ENCODE data around the gene MRPS35.

MRPS35 gene

GRCh38 chr12:27802511-27802910, 91.9 kb downstream of the MRPS35 start:
- H3K4me3 ChIP-seq (ENCODE audit: low read depth, low read length), result no peak overlapping the region
- DNase-seq (ENCODE audit: low read depth), result no peak
- TF ChIP-seq CTCF (IDR thresholded peaks at IDR 0.05; ENCODE audit: insufficient read depth, low read depth, low read length, missing control alignments), result no peak

GRCh38 chr12:27802936-27803335, 92.3 kb downstream of the MRPS35 start:
- H3K4me3 ChIP-seq (ENCODE audit: low read depth, low read length), result no peak overlapping the region
- no peak for DNase-seq (ENCODE audit: low read depth)
- no peak for TF ChIP-seq CTCF (IDR thresholded peaks at IDR 0.05; ENCODE audit: insufficient read depth, low read depth, low read length, missing control alignments)

GRCh38 chr12:27805238-27805637, 94.6 kb downstream of the MRPS35 start:
- no peak for DNase-seq (ENCODE audit: low read depth)
- no peak for TF ChIP-seq CTCF (IDR thresholded peaks at IDR 0.05; ENCODE audit: insufficient read depth, low read depth, low read length, missing control alignments)
- no peak overlapping the region for H3K4me3 ChIP-seq (ENCODE audit: low read depth, low read length)
